ENCODE results near the gene LAMA2. TPM values are rescaled to one million over a fixed set of nuclear protein-coding genes. Genes with fewer than 3 reads are reported as not detected.

LAMA2 gene
- total RNA-seq, 1 donor from 2014 or later = 1.8 TPM

DNA sequence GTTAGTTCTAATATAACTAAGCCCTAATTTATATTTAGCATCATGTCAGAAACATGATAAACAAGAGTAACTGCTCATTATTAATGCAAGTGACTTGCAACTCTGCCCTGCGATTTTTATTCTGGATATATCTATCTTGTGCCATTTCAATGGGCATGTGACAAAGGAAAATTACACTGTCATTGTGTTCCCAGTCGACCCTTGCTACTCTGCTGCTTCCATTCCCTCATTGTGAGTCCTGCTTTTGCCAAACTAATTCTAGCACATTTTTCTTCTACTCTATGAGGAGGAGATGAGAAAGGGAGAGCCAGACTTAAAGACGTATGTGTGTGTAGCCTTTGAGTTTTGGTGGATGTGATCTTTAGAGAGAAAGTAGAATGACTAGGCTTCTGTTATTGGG, 551.2 kb downstream of the LAMA2 start:
- TF ChIP-seq EZH2 (IDR thresholded peaks at IDR 0.05; ENCODE audit: insufficient read depth, low read length) = no peak
- TF ChIP-seq, protein P1, sequence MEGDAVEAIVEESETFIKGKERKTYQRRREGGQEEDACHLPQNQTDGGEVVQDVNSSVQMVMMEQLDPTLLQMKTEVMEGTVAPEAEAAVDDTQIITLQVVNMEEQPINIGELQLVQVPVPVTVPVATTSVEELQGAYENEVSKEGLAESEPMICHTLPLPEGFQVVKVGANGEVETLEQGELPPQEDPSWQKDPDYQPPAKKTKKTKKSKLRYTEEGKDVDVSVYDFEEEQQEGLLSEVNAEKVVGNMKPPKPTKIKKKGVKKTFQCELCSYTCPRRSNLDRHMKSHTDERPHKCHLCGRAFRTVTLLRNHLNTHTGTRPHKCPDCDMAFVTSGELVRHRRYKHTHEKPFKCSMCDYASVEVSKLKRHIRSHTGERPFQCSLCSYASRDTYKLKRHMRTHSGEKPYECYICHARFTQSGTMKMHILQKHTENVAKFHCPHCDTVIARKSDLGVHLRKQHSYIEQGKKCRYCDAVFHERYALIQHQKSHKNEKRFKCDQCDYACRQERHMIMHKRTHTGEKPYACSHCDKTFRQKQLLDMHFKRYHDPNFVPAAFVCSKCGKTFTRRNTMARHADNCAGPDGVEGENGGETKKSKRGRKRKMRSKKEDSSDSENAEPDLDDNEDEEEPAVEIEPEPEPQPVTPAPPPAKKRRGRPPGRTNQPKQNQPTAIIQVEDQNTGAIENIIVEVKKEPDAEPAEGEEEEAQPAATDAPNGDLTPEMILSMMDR (IDR thresholded peaks at IDR 0.05; ENCODE audit: insufficient read depth, low read depth, low read length) = no peak
- H3K27me3 ChIP-seq (ENCODE audit: insufficient read depth, low read length) = no peaks in the 10 kb centered on the region
- H3K4me3 ChIP-seq (ENCODE audit: insufficient read depth, low read depth, low read length) = no peak overlapping the region

DNA sequence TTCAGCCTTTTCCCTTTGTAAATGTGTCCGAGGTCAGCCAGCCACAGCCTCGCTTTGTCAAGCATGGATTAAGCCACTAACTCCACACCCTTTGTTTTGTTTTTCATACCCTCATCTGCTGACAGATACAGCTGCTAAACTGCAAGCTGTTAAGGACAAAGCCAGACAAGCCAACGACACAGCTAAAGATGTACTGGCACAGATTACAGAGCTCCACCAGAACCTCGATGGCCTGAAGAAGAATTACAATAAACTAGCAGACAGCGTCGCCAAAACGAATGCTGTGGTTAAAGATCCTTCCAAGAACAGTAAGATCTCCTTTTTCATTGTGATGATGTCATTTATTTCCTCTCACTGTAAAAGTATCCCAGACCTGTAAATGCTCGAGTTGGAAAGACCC, 557.8 kb downstream of the LAMA2 start:
- Mint-ChIP-seq H3K27me3 (ENCODE audit: low read depth, unreplicated experiment) (no peaks in the 10 kb centered on the region), H3K36me3 (ENCODE audit: low read depth, unreplicated experiment) (no peaks in the 10 kb centered on the region), H3K9me3 (ENCODE audit: unreplicated experiment) (no peaks in the 10 kb centered on the region), H3K27ac (ENCODE audit: unreplicated experiment) (peak overlapping the region; percentile 35), H3K4me1 (ENCODE audit: low read depth, unreplicated experiment) (peaks cover 3% of the 10 kb centered on the region), H3K4me3 (ENCODE audit: unreplicated experiment) (no peak overlapping the region)
- no peaks in the 10 kb centered on the region for H3K4me1 ChIP-seq (ENCODE audit: insufficient read depth, low read length)
- no peak overlapping the region for H3K27ac ChIP-seq (ENCODE audit: low read depth, low read length)
- no peaks in the 10 kb centered on the region for H3K79me2 ChIP-seq (ENCODE audit: insufficient read depth, low read length)
- peak overlapping the region; percentile 68 for H2AFZ ChIP-seq (ENCODE audit: low read depth, low read length)
- no peaks in the 10 kb centered on the region for H4K20me1 ChIP-seq (ENCODE audit: insufficient read depth, low read length)
- no peak for TF ChIP-seq EZH2 (IDR thresholded peaks at IDR 0.05; ENCODE audit: insufficient read depth, low read length)
- TF ChIP-seq, protein P1 (IDR thresholded peaks at IDR 0.05; ENCODE audit: insufficient read depth, low read depth, low read length) = no peak
- no peak overlapping the region for H3K9ac ChIP-seq (ENCODE audit: low read length)
- H3K36me3 ChIP-seq (ENCODE audit: insufficient read depth, low read length) = no peaks in the 10 kb centered on the region
- no peaks in the 10 kb centered on the region for H3K27me3 ChIP-seq (ENCODE audit: insufficient read depth, low read length)
- H3K4me3 ChIP-seq (ENCODE audit: insufficient read depth, low read depth, low read length) = no peak overlapping the region
- peak overlapping the region; percentile 64 for H3K4me2 ChIP-seq (ENCODE audit: low read length)
- H3K9me3 ChIP-seq (ENCODE audit: insufficient read depth, low read depth, low read length) = no peaks in the 10 kb centered on the region
- peak; percentile 72 for DNase-seq (ENCODE audit: low read depth)
- FAIRE-seq = peak; percentile 5

More for the DNA sequence above, 551.2 kb downstream of the LAMA2 start:
- no peak overlapping the region for H2AFZ ChIP-seq (ENCODE audit: low read depth, low read length)
- no peaks in the 10 kb centered on the region for H3K27me3 Mint-ChIP-seq (ENCODE audit: low read depth, unreplicated experiment)
- no peak overlapping the region for H3K27ac Mint-ChIP-seq (ENCODE audit: unreplicated experiment)
- no peaks in the 10 kb centered on the region for H4K20me1 ChIP-seq (ENCODE audit: insufficient read depth, low read length)
- no peaks in the 10 kb centered on the region for H3K36me3 Mint-ChIP-seq (ENCODE audit: low read depth, unreplicated experiment)
- FAIRE-seq (no peak), DNase-seq (ENCODE audit: low read depth) (no peak)
- H3K4me1 ChIP-seq (ENCODE audit: insufficient read depth, low read length) = no peaks in the 10 kb centered on the region
- H3K4me1 Mint-ChIP-seq (ENCODE audit: low read depth, unreplicated experiment) = peaks cover 4% of the 10 kb centered on the region
- H3K27ac ChIP-seq (ENCODE audit: low read depth, low read length) = no peak overlapping the region
- H3K9me3 Mint-ChIP-seq (ENCODE audit: unreplicated experiment) = no peaks in the 10 kb centered on the region
- H3K9me3 ChIP-seq (ENCODE audit: insufficient read depth, low read depth, low read length) = no peaks in the 10 kb centered on the region
- H3K79me2 ChIP-seq (ENCODE audit: insufficient read depth, low read length) = no peaks in the 10 kb centered on the region
- H3K4me3 Mint-ChIP-seq (ENCODE audit: unreplicated experiment) = no peak overlapping the region
- no peaks in the 10 kb centered on the region for H3K36me3 ChIP-seq (ENCODE audit: insufficient read depth, low read length)
- no peak overlapping the region for H3K4me2 ChIP-seq (ENCODE audit: low read length)
- H3K9ac ChIP-seq (ENCODE audit: low read length) = no peak overlapping the region

DNA sequence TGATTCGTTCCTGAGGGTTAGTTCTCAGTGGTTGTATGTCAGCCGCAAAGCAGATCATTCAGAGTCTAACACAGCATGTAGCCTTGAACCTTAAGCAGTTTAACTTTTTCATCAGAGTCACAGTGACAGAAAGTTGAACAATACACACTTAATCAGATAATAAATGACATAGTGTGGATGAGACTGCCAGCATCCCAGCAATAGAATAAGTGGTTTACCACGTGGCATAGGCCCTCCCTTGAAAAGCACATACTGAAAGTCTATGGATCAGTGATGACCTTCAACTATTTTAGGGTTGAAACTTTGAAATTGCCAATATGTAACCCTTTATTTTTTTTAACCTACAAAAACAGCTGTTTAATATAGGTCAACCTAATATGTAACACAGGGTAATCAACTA, 561.7 kb downstream of the LAMA2 start:
- Mint-ChIP-seq H3K27ac (ENCODE audit: unreplicated experiment) (no peak overlapping the region), H3K36me3 (ENCODE audit: low read depth, unreplicated experiment) (no peaks in the 10 kb centered on the region), H3K4me1 (ENCODE audit: low read depth, unreplicated experiment) (peaks cover 3% of the 10 kb centered on the region), H3K4me3 (ENCODE audit: unreplicated experiment) (no peak overlapping the region), H3K9me3 (ENCODE audit: unreplicated experiment) (no peaks in the 10 kb centered on the region), H3K27me3 (ENCODE audit: low read depth, unreplicated experiment) (no peaks in the 10 kb centered on the region)
- TF ChIP-seq EZH2 (IDR thresholded peaks at IDR 0.05; ENCODE audit: insufficient read depth, low read length) = no peak
- TF ChIP-seq, protein P1 (IDR thresholded peaks at IDR 0.05; ENCODE audit: insufficient read depth, low read depth, low read length) = no peak
- no peaks in the 10 kb centered on the region for H3K79me2 ChIP-seq (ENCODE audit: insufficient read depth, low read length)
- H2AFZ ChIP-seq (ENCODE audit: low read depth, low read length) = no peak overlapping the region
- H3K27ac ChIP-seq (ENCODE audit: low read depth, low read length) = no peak overlapping the region
- H3K4me2 ChIP-seq (ENCODE audit: low read length) = no peak overlapping the region
- H3K9me3 ChIP-seq (ENCODE audit: insufficient read depth, low read depth, low read length) = no peaks in the 10 kb centered on the region
- no peaks in the 10 kb centered on the region for H3K27me3 ChIP-seq (ENCODE audit: insufficient read depth, low read length)
- no peak overlapping the region for H3K4me3 ChIP-seq (ENCODE audit: insufficient read depth, low read depth, low read length)
- H4K20me1 ChIP-seq (ENCODE audit: insufficient read depth, low read length) = no peaks in the 10 kb centered on the region
- DNase-seq (ENCODE audit: low read depth) (no peak), FAIRE-seq (no peak)
- H3K9ac ChIP-seq (ENCODE audit: low read length) = no peak overlapping the region
- H3K4me1 ChIP-seq (ENCODE audit: insufficient read depth, low read length) = no peaks in the 10 kb centered on the region
- H3K36me3 ChIP-seq (ENCODE audit: insufficient read depth, low read length) = no peaks in the 10 kb centered on the region
